ENCODE data around the gene WWTR1. TPM values are rescaled to one million over a fixed set of nuclear protein-coding genes. Genes with fewer than 3 reads are reported as not detected.

Gene WWTR1
- 120 and 183 TPM in 2 replicates for total RNA-seq

DNA sequence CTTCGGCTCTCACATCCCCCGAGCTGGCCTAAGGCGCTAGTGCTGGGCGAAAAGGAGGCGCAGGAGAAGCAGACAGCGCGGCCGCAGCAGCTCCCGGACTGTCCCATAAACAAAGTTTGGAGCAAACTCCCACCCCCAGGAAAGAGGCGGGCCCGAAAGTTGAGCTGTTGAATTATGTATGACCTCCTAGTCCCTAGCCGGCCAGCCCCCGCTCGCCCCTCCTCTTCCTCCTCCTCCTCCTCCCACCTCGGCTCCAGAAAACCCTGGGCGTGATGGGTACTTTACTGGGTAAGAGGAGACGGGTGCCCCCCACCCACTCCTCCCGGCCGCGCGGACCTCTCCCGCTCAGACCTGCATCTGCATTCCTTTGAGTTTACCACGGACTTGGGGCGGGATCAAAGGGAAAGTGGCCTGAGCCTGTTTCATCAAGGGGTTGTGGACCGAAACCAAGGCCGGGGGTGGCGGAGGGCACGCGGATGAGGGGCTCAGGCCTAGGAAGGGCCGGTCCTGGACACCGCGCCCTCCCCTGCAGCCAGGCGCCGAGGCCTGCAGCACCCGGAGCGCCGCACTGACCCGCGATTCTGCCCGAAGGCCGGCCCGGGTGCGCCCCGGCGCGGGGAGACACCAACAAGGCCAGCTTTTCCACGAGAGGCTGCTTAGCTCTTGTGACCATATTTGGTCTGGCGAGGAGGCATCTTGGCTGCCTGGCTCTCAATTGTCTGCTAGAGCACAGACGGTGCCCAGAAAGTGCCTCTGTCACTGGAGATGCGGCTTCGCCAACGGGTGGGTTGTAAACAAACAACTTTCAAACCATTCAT is at the start of gene WWTR1:
WWTR1 (minus strand) TSS at position 100 of the 818 bp plus-strand sequence. CDS start 719 bp downstream, outside the sequence.
- no peak for DNase-seq (ENCODE audit: extremely low read depth, low read depth, low spot score)

DNA sequence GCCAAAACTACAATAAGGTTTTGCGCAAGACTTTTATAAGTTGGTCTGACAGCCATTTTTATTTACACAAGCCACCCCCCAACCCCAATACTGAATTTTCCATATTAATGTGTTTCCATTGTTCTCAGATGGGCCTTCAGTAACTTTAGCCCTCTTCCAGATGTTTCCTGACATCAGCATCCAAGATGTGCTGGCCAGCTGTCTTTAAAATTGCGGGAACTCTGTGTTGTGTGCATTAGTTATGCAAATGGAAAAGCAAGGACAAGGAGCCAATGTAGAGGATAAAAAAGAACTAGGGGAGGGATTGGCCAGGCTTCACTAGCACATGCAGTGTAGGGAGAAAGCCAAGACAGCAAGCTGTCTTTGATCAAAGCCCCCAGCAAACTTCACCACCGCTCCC is 49.1 kb upstream of the WWTR1 start:
- no peak for DNase-seq (ENCODE audit: extremely low read depth, low read depth, low spot score)

DNA sequence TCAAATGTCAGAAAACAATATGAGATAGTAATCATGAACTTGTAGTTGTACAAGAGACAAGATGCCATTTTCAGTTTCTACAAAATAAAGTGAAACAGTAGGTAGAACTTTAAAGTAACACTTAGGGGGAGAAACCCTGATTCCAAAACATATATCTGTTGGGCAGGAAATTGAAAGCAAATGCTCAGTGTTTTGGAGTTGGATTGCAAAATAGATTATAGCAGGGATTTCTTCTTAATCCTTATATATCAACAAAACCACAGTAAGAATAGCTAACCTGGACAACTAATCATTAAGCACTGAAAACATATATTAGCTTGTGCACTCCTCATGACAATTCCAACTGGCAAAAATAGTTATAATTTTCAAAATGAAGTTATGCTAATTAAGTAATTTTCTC is 47.6 kb upstream of the WWTR1 start:
- no peak for DNase-seq (ENCODE audit: extremely low read depth, low read depth, low spot score)

DNA sequence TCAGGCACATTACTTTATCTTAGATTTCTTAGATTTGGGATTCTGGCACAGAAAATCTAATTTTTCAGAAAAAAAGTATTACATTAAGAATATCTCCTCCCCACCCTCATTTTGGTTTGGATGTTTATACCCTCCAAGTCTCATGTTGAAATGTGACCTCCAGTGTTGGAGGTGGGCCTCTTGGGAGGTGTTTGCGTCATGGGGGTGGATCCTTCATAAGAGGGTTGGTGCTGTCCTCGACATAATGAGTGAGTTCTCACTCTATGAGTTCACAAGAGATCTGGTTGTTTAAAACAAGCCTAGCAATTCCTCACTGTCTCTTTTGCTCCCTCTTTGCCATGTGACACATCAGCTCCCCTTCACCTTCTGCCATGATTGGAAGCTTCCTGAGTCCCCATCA is 45.6 kb upstream of the WWTR1 start:
- DNase-seq (ENCODE audit: extremely low read depth, low read depth, low spot score): no peak

DNA sequence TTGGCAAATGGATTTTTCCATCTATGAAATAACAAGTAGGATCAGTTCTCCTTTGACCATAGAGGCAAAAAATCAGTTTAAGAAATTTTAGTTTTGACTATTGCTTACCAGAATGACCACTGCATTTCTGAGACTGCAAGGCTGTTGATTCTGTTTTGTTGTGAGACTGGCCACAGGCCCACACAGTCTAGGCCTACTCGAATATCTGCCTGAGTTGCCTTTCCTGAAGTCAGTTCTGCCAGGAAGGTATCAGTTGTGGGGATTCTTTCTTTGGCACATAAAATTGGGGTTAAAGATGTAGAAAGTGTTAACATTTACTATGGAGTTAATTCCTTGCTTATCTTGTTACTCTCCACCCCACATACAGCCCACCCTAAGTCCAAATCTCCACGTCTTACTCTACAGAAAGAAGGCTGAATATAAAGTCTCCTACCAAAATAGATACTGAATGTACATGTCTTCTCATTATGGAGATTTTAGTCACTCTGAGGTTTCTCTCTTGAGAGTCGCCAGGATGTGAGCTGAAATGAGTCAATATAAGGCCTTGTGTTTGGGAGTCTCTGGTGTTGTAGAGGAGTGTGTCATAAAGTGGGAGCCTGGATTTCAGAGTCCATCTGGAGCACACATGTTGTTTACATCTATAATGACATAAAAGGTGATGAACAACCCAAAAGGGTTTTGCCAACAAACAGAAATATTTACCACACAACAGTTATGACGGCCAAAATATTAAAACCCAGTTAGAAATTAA is 45.0 kb upstream of the WWTR1 start:
- no peak for DNase-seq (ENCODE audit: extremely low read depth, low read depth, low spot score)

DNA sequence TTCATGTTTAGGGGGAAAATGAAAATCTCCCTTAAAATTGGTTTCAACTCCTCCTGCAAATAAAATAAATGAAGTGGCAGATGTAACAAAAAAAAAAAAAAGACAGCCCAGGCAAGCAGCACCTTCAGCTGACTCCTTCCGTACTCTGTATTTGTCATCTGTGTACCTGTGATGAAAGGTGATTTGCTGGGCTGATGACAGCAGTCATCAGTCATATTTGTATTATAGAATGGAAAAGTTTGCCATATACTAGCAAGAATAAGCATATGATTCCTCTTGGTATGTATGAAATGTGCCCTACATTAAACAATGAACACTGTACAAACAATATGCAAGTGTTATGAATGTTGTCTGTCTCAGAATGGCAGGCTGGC is 44.1 kb upstream of the WWTR1 start:
- no peak for DNase-seq (ENCODE audit: extremely low read depth, low read depth, low spot score)

DNA sequence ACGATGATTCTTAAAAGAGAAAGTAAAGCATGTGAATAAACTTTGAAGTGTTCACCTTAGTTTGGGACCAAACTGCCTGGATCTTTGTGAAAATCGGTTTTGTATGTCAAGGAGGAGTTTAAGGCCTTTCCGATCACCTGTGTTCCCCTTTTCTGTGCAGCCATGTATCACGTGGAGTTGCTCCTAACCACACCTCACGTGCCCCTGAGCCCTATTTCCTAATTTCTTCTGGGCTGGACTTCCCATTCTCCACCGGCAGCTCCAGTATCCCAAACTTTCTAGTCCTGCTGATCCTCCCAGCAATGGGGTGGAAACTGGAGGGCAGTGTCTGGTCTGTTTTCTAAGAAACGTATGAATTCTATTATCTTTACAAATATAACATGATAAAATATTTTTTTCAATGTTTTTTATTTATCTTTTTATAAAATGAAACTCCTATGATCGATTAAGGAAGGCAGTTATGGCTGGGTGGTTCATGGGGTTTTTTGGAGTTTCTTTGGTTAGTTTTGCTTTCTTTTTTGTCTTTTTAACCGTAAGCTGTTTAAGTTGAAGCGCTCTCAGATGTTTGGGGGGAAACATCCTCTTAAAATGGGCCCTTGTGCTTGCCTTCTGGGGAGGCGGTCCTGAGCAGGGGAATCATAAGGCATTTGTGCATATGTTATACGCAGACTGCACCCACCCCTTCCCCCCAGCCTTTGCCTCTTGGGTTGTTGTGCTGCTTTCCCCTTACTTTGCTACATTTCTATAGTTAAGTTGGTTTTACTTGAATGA is 43.6 kb upstream of the WWTR1 start:
- no peak for DNase-seq (ENCODE audit: extremely low read depth, low read depth, low spot score)

DNA sequence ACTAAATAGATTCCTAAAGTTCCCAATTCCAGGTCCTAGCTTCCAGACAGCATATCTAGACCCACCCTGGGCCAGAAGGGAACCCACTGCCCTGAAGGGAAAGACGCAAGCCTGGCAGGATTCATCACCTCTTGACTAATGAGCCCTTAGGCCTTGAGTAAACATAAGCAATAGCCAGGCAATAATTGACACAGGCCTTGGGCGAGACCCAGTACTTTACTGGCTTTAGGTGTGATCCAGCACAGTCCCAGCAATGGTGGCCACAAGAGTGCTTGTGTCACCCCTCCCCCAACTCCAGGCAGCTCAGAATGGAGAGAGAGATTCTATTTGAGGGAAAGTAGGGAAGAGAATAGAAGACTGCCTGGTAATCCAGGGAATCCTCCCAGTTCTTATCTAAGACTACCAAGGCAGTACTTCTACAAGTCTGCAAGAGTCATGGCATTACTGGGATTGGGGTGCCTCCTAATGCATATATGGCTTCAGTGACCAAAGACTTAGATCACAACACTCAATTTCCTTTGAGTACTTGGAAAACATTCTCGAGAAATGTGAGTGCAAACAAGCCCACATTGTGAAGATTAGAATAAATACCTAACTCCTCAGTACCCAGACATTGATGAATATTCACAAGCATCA is 30.4 kb upstream of the WWTR1 start:
- DNase-seq (ENCODE audit: extremely low read depth, low read depth, low spot score): no peak

DNA sequence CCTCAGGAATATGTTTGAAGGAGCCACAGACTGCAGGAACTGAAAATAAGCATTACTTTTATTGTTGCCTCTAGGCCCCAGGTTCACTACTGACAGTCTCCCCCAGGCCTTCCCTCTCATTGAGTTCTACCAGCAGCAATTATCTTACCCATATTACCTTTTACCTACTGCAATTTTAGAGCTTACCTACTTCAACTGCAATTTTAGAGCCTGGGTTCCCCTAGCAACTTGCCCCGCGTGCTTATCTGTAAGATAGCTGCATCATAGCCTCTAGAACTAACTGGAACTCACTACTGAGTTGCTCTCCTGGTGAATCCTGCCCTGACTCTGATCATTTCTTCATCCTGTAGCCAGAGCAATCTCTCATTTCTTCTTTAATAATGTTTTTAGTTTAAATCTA is 29.2 kb upstream of the WWTR1 start:
- no peak for DNase-seq (ENCODE audit: extremely low read depth, low read depth, low spot score)

DNA sequence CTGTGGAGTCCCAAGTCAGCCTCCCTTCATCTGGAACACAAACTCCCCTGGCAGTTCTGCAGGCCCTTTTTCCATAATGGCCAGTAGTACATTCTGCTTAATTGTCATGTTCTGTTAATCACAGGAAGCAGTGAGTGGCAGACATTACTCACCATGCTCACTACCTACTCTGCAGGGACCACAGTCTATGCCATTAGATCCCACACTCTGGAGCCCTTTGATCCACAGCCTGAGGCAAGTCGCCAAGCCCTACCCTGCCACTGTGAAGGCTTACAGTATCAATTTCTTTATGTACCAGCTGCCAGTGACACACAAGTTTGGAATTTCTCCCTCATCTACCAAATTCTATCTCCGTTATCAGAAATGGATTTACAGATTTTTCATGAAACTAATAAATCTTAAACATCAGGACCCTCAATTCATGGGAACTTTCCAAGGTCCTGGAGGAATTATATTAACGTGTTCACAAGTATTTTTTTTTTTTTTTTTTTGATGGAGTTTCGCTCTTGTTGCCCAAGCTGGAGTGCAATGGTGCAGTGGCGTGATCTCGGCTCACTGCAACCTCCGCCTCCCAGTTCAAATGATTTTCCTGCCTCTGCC is 20.6 kb upstream of the WWTR1 start:
- no peak for DNase-seq (ENCODE audit: extremely low read depth, low read depth, low spot score)

DNA sequence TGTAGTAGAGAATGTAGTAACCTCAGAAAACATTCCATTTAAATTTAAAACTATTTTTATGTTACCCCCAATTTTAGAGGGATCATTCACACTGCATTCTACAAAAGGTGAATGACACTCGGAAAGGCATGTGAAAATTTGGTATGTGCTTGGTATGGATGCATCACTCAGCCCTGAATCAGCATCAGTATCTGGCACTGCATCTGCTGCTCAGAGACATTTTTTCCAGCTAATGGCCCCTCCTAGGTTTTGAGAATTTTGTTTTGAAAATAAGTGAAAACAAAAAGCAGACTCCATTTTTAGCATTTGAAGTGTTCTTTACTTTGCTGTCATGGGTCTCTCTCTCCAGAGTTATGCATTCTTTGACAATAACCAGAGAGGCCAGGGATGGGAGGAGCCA is 15.6 kb upstream of the WWTR1 start:
- no peak for DNase-seq (ENCODE audit: extremely low read depth, low read depth, low spot score)

DNA sequence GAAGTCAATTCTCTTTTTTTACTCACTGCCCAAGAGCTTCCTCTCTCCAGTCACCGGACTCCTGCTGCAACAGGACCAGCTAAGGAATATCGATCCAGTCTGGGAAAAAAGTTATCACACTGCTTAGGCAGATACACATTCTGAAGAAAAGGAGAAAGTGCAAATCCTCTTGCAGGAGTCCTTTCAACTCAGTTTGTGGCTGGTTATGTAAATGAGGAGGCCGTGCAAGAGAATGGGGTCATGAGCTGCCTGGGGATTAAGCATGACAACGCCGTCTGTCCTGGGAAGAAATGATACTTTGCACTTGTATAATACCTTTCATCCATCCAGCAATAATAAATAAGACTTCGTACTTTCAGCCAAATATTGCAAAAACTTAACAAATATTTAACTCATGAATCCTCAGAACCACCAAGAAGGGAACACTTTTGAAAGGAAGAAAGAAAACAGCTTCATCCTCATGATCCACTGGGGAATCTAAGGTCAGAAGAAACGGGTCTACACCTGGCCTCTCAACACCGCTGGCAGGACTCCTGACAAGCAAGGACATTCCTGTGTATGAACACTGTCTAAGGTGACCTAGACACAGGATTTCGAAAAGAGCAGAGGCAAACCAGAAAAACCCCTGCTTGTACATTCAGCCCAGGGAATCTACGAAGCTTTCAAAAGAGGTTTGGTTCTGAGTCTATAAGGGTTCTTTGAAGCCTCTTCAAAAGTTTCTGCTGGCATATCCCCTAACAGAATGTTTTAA is 13.1 kb upstream of the WWTR1 start:
- DNase-seq (ENCODE audit: extremely low read depth, low read depth, low spot score): no peak

DNA sequence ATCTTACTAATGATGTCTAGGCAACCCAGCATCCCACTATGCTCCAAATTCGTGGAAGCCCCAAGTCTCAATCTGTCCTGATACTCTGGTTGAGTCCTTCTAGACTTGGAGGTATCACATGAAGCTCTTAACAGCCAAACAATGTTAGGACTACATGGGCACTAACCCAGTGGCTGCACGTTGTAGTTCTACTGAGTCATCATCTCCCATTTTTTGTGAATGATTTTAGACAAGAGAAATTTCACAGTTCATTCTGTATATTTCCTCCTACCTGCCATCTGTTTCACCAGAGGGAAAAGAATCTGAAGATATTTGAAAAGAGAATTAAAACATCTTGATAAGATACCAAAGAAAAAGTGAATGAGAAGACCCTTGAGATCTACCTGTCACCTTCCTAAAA is 9.8 kb upstream of the WWTR1 start:
- no peak for DNase-seq (ENCODE audit: extremely low read depth, low read depth, low spot score)

DNA sequence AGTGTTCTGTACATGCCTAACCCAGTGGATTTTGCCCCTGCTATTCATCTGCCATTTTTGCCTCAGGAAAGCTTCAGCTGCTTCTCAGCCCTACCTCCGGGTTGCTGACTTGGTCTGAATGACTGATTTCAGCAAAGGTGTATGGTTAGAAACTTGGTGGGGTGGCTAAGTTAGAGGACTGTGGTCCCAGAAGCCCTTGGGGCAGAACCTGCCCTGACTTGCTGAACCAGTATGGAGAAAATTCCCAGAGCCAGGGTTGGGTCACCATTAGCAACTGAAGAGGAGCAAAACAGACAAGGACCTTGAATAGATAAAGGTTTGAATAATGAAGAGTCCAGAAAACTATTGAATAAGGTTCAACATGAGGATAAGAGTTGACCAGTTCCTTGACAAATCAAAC is 6.1 kb upstream of the WWTR1 start:
- DNase-seq (ENCODE audit: extremely low read depth, low read depth, low spot score): no peak

DNA sequence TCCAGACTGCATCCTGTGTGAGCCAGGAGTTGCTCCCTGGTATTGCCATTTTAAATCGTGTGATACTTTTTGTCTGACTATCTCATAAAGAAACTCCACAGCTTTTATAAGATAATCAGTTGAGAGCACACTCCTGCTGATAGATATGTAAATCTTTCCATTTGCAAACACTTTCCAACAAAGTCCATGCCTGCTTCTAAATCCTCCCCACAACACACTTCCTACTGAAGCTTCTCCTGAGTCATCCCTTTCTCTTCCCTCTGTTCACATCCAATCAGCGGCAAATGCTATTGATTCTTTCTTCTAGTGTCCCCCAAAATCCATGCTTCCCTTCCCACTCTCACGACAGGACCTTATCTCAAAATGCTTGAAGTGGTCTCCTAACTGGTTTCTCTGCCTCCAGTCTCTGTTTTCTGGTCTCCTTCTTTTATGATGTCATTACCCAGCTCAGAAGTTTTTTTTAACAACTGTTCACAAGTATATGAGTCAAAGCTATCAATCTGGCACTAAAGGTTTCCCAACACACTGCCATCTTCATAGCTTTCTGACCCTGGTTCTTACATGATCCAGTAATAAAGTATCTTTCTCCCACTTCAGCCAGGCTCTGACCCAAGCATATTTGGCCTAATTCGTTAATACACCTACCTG is 4.5 kb upstream of the WWTR1 start:
- no peak for DNase-seq (ENCODE audit: extremely low read depth, low read depth, low spot score)

DNA sequence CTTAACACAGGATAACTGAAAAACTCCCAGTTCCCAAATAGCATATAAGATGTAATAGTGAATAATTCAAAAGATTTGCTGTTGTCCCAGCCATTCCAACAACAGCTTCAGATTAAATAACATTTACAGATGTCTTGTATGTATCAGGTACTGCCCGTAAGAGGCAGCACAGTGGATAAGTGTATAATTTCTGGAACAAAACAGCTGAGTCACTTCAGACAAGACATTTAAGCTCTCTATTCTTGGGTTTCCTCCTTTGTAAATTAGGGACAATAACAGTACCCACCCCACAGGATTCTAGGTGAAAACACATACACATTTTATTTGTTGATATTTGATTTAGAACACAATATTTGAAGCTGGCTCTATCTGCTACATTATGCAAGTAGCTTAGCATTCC is 2.6 kb upstream of the WWTR1 start:
- no peak for DNase-seq (ENCODE audit: extremely low read depth, low read depth, low spot score)

DNA sequence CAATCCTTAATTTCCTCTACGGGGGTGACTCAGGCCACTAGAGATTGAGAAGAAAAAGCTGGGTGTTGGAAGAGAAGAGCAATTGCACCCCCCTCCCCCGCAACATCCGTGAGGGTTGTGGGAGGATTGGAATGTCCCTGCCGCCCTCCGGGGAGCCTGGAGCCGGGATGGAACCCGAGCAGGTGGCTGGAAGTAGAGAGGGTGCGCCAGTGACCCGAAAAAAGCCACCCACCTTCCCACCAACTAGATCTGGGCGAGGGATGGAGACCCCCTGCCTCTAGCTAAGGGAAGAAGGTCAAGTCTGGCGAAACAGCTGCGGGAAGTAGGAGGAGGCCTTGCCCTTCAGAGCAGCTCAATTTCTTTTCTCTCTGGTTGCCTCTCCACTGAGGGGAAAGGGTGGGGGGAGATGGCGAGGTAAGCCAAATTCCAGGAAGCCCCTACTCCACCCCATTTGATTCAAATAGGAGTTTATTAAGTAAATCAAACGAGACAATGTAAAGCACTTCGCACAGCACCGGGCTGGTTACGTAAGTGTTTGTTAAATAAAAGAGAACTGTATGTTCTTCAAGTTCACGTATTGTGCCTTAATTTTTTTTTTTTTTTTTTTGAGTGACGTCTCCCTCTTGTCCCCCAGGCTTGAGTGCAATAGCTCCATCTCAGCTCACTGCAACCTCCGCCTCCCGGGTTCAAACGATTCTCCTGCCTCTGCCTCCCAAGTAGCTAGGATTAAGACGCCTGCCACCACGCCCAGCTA is 1.1 kb upstream of the WWTR1 start:
- no peak for DNase-seq (ENCODE audit: extremely low read depth, low read depth, low spot score)

DNA sequence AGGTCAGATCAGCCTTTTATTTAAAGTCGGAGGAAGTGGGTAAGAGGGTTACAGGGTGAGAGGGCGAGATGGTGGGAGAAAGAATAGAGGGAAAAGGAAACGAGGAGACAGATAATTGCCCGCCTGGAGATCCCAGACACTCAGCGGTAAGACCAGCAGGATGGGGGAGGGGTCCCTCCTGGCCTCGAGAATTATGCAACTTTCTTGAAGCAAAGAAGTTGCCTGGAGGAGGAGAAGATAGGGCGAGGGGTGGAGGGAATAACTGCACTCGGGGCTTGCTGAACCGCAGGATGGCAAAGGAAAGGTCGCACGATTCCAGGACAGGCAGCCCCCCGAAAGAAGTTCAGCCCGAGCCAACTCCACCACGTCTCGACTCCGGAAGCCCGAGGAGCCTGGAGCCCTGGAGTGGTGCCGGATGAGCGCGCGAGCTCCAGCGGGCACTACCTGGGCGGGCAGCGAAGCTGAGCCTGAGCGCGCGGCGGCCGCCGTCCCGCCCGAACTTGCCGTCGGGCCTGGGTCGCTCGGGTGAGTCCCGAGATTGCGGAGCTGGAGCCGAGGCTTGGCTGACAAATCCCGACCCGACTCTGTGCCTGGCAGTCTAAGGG is 402 bp downstream of the WWTR1 start:
- DNase-seq (ENCODE audit: extremely low read depth, low read depth, low spot score): no peak

Data from glomerular endothelial cell (primary cell).